ENCODE measurements around the gene FABP1.

Gene FABP1

GRCh38 chr2:88090446-88091283, 37.2 kb downstream of the FABP1 start:
- Histone ChIP-seq H3K4me1 (ENCODE audit: insufficient read depth, low read length) (peaks cover 6% of the 10 kb centered on the region; the same call in 1 of the 2 replicates), H3K27ac (ENCODE audit: low read depth, low read length) (no peak overlapping the region), H3K9ac (ENCODE audit: low read depth, low read length) (no peak overlapping the region), H3K4me3 (ENCODE audit: low read length) (no peak overlapping the region), H3K9me3 (ENCODE audit: insufficient read depth, low read depth, low read length) (no peaks in the 10 kb centered on the region), H3K36me3 (ENCODE audit: insufficient read depth, low read length) (no peaks in the 10 kb centered on the region), H3K27me3 (ENCODE audit: insufficient read depth, low read length) (no peaks in the 10 kb centered on the region)
- 90% methylated on average over 7 of the region's 8 CpGs for WGBS

GRCh38 chr2:88088999-88089398, 38.9 kb downstream of the FABP1 start:
- Histone ChIP-seq H3K27ac (ENCODE audit: low read depth, low read length) (no peak overlapping the region), H3K4me1 (ENCODE audit: insufficient read depth, low read length) (no peaks in the 10 kb centered on the region; the same call in 1 of the 2 replicates), H3K36me3 (ENCODE audit: insufficient read depth, low read length) (no peaks in the 10 kb centered on the region), H3K27me3 (ENCODE audit: insufficient read depth, low read length) (no peaks in the 10 kb centered on the region), H3K4me3 (ENCODE audit: low read length) (no peak overlapping the region), H3K9me3 (ENCODE audit: insufficient read depth, low read depth, low read length) (no peaks in the 10 kb centered on the region), H3K9ac (ENCODE audit: low read depth, low read length) (no peak overlapping the region)
- 97% methylated on average over 2 of the region's 2 CpGs for WGBS

GRCh38 chr2:88087763-88088162, 40.1 kb downstream of the FABP1 start:
- Histone ChIP-seq H3K36me3 (ENCODE audit: insufficient read depth, low read length) (no peaks in the 10 kb centered on the region), H3K4me1 (ENCODE audit: insufficient read depth, low read length) (peaks cover 5% of the 10 kb centered on the region), H3K9me3 (ENCODE audit: insufficient read depth, low read depth, low read length) (no peaks in the 10 kb centered on the region), H3K27me3 (ENCODE audit: insufficient read depth, low read length) (no peaks in the 10 kb centered on the region), H3K27ac (ENCODE audit: low read depth, low read length) (no peak overlapping the region), H3K4me3 (ENCODE audit: low read length) (no peak overlapping the region), H3K9ac (ENCODE audit: low read depth, low read length) (no peak overlapping the region)
- 91% methylated on average over 17 of the region's 17 CpGs for WGBS

GRCh38 chr2:88087073-88087472, 40.8 kb downstream of the FABP1 start:
- 94% methylated on average over 2 of the region's 2 CpGs for WGBS
- H3K36me3 ChIP-seq (ENCODE audit: insufficient read depth, low read length) = no peaks in the 10 kb centered on the region
- H3K27ac ChIP-seq (ENCODE audit: low read depth, low read length) = no peak overlapping the region
- no peaks in the 10 kb centered on the region for H3K9me3 ChIP-seq (ENCODE audit: insufficient read depth, low read depth, low read length)
- peaks cover 10% of the 10 kb centered on the region for H3K4me1 ChIP-seq (ENCODE audit: insufficient read depth, low read length)
- H3K4me3 ChIP-seq (ENCODE audit: low read length) = no peak overlapping the region
- no peaks in the 10 kb centered on the region for H3K27me3 ChIP-seq (ENCODE audit: insufficient read depth, low read length)
- H3K9ac ChIP-seq (ENCODE audit: low read depth, low read length) = no peak overlapping the region

GRCh38 chr2:88086401-88086800, 41.5 kb downstream of the FABP1 start:
- no peaks in the 10 kb centered on the region for H3K36me3 ChIP-seq (ENCODE audit: insufficient read depth, low read length)
- H3K27ac ChIP-seq (ENCODE audit: low read depth, low read length) = no peak overlapping the region
- no peak overlapping the region for H3K9ac ChIP-seq (ENCODE audit: low read depth, low read length)
- WGBS = 95% methylated on average over 8 of the region's 9 CpGs
- peaks cover 10% of the 10 kb centered on the region for H3K4me1 ChIP-seq (ENCODE audit: insufficient read depth, low read length)
- H3K4me3 ChIP-seq (ENCODE audit: low read length) = no peak overlapping the region
- no peaks in the 10 kb centered on the region for H3K27me3 ChIP-seq (ENCODE audit: insufficient read depth, low read length)
- H3K9me3 ChIP-seq (ENCODE audit: insufficient read depth, low read depth, low read length) = no peaks in the 10 kb centered on the region

- no peak overlapping the region for H3K9ac ChIP-seq (ENCODE audit: low read depth, low read length)
- H3K4me3 ChIP-seq (ENCODE audit: low read length) = no peak overlapping the region
- H3K4me1 ChIP-seq (ENCODE audit: insufficient read depth, low read length) = peaks cover 10% of the 10 kb centered on the region
- H3K27me3 ChIP-seq (ENCODE audit: insufficient read depth, low read length) = no peaks in the 10 kb centered on the region
- no peak overlapping the region for H3K27ac ChIP-seq (ENCODE audit: low read depth, low read length)
- no peaks in the 10 kb centered on the region for H3K9me3 ChIP-seq (ENCODE audit: insufficient read depth, low read depth, low read length)
- no peaks in the 10 kb centered on the region for H3K36me3 ChIP-seq (ENCODE audit: insufficient read depth, low read length)
- WGBS = 91% methylated on average over 5 of the region's 5 CpGs
Measured at GRCh38 chr2:88085602-88086001, 42.3 kb downstream of the FABP1 start.

GRCh38 chr2:88085099-88085498, 42.8 kb downstream of the FABP1 start:
- Histone ChIP-seq H3K9me3 (ENCODE audit: insufficient read depth, low read depth, low read length) (no peaks in the 10 kb centered on the region), H3K27me3 (ENCODE audit: insufficient read depth, low read length) (no peaks in the 10 kb centered on the region), H3K27ac (ENCODE audit: low read depth, low read length) (no peak overlapping the region), H3K4me1 (ENCODE audit: insufficient read depth, low read length) (peaks cover 10% of the 10 kb centered on the region), H3K9ac (ENCODE audit: low read depth, low read length) (no peak overlapping the region), H3K4me3 (ENCODE audit: low read length) (no peak overlapping the region), H3K36me3 (ENCODE audit: insufficient read depth, low read length) (no peaks in the 10 kb centered on the region)
- WGBS = 93% methylated on average over 2 of the region's 2 CpGs

- 78% methylated on average over 1 of the region's 1 CpG for WGBS
- H3K27me3 ChIP-seq (ENCODE audit: insufficient read depth, low read length) = no peaks in the 10 kb centered on the region
- H3K9me3 ChIP-seq (ENCODE audit: insufficient read depth, low read depth, low read length) = no peaks in the 10 kb centered on the region
- H3K27ac ChIP-seq (ENCODE audit: low read depth, low read length) = peak overlapping the region; percentile 51; the same call in 1 of the 2 replicates
- no peaks in the 10 kb centered on the region for H3K36me3 ChIP-seq (ENCODE audit: insufficient read depth, low read length)
- H3K4me1 ChIP-seq (ENCODE audit: insufficient read depth, low read length) = peaks cover 10% of the 10 kb centered on the region
- H3K9ac ChIP-seq (ENCODE audit: low read depth, low read length) = no peak overlapping the region
- no peak overlapping the region for H3K4me3 ChIP-seq (ENCODE audit: low read length)
Measured at GRCh38 chr2:88082781-88083180, 45.1 kb downstream of the FABP1 start.

GRCh38 chr2:88081924-88082608, 45.8 kb downstream of the FABP1 start:
- H3K36me3 ChIP-seq (ENCODE audit: insufficient read depth, low read length) = no peaks in the 10 kb centered on the region
- 90% methylated on average over 4 of the region's 4 CpGs for WGBS
- H3K9ac ChIP-seq (ENCODE audit: low read depth, low read length) = no peak overlapping the region
- no peaks in the 10 kb centered on the region for H3K27me3 ChIP-seq (ENCODE audit: insufficient read depth, low read length)
- H3K4me1 ChIP-seq (ENCODE audit: insufficient read depth, low read length) = peaks cover 10% of the 10 kb centered on the region
- no peak overlapping the region for H3K4me3 ChIP-seq (ENCODE audit: low read length)
- peak overlapping the region; percentile 50; the same call in 1 of the 2 replicates for H3K27ac ChIP-seq (ENCODE audit: low read depth, low read length)
- H3K9me3 ChIP-seq (ENCODE audit: insufficient read depth, low read depth, low read length) = no peaks in the 10 kb centered on the region

GRCh38 chr2:88080545-88080944, 47.3 kb downstream of the FABP1 start:
- no peaks in the 10 kb centered on the region for H3K27me3 ChIP-seq (ENCODE audit: insufficient read depth, low read length)
- WGBS = 90% methylated on average over 2 of the region's 2 CpGs
- no peak overlapping the region for H3K9ac ChIP-seq (ENCODE audit: low read depth, low read length)
- peaks cover 10% of the 10 kb centered on the region for H3K4me1 ChIP-seq (ENCODE audit: insufficient read depth, low read length)
- H3K9me3 ChIP-seq (ENCODE audit: insufficient read depth, low read depth, low read length) = no peaks in the 10 kb centered on the region
- H3K4me3 ChIP-seq (ENCODE audit: low read length) = no peak overlapping the region
- no peak overlapping the region for H3K27ac ChIP-seq (ENCODE audit: low read depth, low read length)
- no peaks in the 10 kb centered on the region for H3K36me3 ChIP-seq (ENCODE audit: insufficient read depth, low read length)

GRCh38 chr2:88078643-88079172, 49.2 kb downstream of the FABP1 start:
- H3K4me3 ChIP-seq (ENCODE audit: low read length) = no peak overlapping the region
- no peak overlapping the region for H3K27ac ChIP-seq (ENCODE audit: low read depth, low read length)
- H3K4me1 ChIP-seq (ENCODE audit: insufficient read depth, low read length) = peaks cover 10% of the 10 kb centered on the region
- WGBS = 71% methylated on average over 3 of the region's 3 CpGs
- H3K27me3 ChIP-seq (ENCODE audit: insufficient read depth, low read length) = no peaks in the 10 kb centered on the region
- H3K36me3 ChIP-seq (ENCODE audit: insufficient read depth, low read length) = no peaks in the 10 kb centered on the region
- no peak overlapping the region for H3K9ac ChIP-seq (ENCODE audit: low read depth, low read length)
- no peaks in the 10 kb centered on the region; the same call in 1 of the 2 replicates for H3K9me3 ChIP-seq (ENCODE audit: insufficient read depth, low read depth, low read length)

All from HUES64 (cell line).